Subcutaneous adipose tissue (tissue), 4 donors: ENCODE data around the gene B3GNT2. TPM values are rescaled to one million over a fixed set of nuclear protein-coding genes. Genes with fewer than 3 reads are reported as not detected.

Experiments
- CTCF ChIP-seq: fragments of 450-650 bp; IDR thresholded peaks from one replicate; pipeline ENCODE4 v1.5.1; 2016; ENCODE audit warnings: low read depth, mild to moderate bottlenecking, control low read depth, antibody characterized with exemption, moderate library complexity
- total RNA-seq, 4 donors: library from RNA; depleted of rRNA; stranded (reverse); fragments of >200 nt; gene quantifications; one replicate each; pipeline ENCODE4 v1.1.0, GENCODE V29; 2016

The B3GNT2 gene
- total RNA-seq, 4 donors from 2014 or later: 13.9 to 35.0 (median 19.8) TPM

- TF ChIP-seq CTCF: no peak
Observed at GRCh38 chr2:62215306-62216064, 19.6 kb downstream of the B3GNT2 start.

GRCh38 chr2:62216113-62216512 lies 20.2 kb downstream of the B3GNT2 start:
- no peak for TF ChIP-seq CTCF

- no peak for TF ChIP-seq CTCF
Observed at GRCh38 chr2:62216616-62217015, 20.7 kb downstream of the B3GNT2 start.

- TF ChIP-seq CTCF: no peak
Observed at GRCh38 chr2:62217421-62217820, 21.5 kb downstream of the B3GNT2 start.

GRCh38 chr2:62217970-62218369 lies 22.1 kb downstream of the B3GNT2 start:
- no peak for TF ChIP-seq CTCF

- TF ChIP-seq CTCF: no peak
Observed at GRCh38 chr2:62219407-62220159, 23.7 kb downstream of the B3GNT2 start.

- TF ChIP-seq CTCF: no peak
Observed at GRCh38 chr2:62221141-62221540, 25.2 kb downstream of the B3GNT2 start.
